GM19025 (cell line): ENCODE results near the gene ACIN1.
"Not testable (repeated sequence)": the region's sequence is repeated elsewhere in the genome, so short reads cannot be mapped to it uniquely, and the experiment has no call there.

Experiments used
- ATAC-seq: cut with Tn5 transposase; IDR thresholded peaks from one replicate; pipeline ENCODE4 v1.9.1; 2021; ENCODE audit warnings: mild to moderate bottlenecking, low read depth, moderate library complexity; ENCODE audit not compliant: unreplicated experiment

Gene ACIN1

GRCh38 chr14:23109769-23110168 is 14.8 kb upstream of the ACIN1 start:
- ATAC-seq, result no peak

- ATAC-seq, result not testable (repeated sequence)
Observed at GRCh38 chr14:23108169-23108568, 13.2 kb upstream of the ACIN1 start.

- ATAC-seq, result not testable (repeated sequence)
Observed at GRCh38 chr14:23107620-23108019, 12.7 kb upstream of the ACIN1 start.

DNA sequence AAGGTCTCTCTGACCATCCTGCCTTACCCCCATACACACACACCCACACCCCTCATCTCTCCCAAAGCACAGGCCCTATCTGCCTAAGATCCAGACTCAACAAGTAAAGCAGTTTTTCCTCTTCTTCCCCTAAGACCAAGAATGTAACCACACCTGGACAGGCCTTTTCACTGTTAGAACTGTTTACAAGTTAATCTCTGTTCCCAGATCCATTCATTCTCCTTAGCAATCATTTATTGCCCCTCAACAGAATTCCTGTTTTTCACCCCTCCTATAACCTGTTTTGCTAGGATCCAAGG is 11.8 kb upstream of the ACIN1 start:
- ATAC-seq, result no peak

- ATAC-seq, result no peak
Observed at GRCh38 chr14:23105348-23105824, 10.4 kb upstream of the ACIN1 start.

GRCh38 chr14:23104591-23105347 is 9.8 kb upstream of the ACIN1 start, which contains the start of gene CIROP:
Gene CIROP (minus strand): TSS chr14:23104989. CDS start chr14:23104920, 69 bp downstream.
- no peak for ATAC-seq

DNA sequence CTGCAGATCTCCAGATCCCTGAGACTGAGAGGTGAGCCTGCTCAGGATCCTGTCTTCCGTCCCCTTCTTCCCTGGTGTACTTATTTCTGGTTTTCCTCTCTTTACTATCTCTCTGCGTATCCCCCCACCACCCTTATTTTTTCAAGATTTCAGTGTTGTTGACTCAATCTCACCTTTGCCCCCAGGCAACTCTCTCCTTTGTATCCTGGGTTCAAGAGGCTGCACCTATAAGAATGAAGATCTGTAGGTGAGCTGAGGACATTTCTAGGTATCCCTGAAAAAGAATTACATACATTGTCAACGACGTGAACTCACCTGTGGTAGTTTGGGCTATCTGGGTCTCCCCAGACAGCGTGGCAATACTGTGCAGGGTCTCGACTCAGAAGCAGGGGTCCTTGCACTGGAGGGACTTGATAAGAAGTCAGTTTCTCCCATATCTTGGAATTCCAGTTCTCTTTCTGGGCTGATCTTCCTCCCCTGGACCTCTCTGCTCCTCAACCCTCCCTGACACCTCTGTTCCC is 9.2 kb upstream of the ACIN1 start:
- ATAC-seq, result no peak

- no peak for ATAC-seq
Observed at GRCh38 chr14:23103581-23103980, 8.6 kb upstream of the ACIN1 start.

- no peak for ATAC-seq
Observed at GRCh38 chr14:23102801-23103200, 7.9 kb upstream of the ACIN1 start.

DNA sequence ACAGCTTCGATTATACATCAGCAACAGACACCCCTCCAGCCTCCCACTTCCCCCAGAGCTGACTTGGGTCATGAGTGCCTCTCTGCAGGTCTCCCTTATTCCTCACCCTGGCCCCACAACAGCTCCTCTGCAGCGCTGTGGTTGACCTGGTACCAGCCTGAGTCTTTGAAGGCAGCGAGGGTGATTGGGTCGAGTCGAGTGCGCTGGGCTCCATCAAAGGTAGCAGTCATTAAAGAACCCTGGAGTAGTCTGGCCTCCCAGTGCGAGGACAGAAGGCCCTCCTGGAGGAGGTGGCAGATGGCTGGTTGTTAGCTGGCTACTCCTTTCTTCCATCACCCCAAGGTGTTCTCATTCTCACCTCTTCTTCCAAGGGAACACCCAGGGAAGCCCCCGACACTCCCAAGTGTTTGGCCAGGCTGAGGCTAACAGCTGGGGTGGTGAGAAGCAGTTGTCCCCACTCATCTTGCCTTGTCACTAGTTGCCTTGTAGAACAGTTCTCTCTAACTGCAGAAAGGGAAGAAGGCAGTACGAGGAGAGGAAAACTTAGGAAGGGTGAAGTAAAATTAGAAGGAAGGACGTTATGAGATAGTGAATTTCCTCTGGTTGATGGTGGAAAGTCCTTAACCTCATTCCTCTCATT is 7.2 kb upstream of the ACIN1 start:
- no peak for ATAC-seq

DNA sequence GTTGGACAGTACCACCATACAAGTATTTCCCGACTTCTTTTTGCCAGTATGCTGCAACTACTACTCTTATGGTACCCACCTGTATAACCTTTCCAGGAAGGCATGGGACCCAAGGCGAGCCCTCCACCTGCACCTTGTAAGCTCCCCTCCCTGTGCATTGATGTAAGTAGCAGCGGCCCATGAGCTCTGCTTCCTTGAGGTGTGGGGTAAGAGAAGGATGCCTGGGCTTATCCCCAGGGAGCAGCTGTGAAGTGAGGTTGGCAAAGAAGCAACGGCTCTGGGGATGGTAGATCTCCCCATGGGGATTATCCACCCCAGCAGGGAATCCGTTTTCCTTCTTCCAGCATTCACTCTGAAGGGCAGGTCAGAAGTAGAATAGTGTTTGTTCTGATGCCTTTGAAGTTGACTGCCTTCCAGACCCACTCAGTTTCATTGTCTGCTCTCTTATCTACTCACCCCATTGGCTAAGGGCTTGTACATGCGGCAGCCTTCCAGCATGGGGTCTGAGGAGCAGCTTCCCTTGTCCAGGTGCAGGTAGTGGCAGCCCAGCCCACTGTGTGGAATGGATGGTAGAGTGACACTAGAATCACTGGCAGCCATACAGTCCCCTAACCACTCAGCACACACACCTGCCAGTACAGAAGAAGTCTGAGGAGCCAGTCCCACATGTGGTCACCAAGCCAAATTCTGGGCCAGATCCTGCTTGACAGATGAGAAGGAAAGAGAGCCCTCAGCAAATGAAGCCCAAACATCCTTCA is 6.5 kb upstream of the ACIN1 start:
- ATAC-seq, result no peak

DNA sequence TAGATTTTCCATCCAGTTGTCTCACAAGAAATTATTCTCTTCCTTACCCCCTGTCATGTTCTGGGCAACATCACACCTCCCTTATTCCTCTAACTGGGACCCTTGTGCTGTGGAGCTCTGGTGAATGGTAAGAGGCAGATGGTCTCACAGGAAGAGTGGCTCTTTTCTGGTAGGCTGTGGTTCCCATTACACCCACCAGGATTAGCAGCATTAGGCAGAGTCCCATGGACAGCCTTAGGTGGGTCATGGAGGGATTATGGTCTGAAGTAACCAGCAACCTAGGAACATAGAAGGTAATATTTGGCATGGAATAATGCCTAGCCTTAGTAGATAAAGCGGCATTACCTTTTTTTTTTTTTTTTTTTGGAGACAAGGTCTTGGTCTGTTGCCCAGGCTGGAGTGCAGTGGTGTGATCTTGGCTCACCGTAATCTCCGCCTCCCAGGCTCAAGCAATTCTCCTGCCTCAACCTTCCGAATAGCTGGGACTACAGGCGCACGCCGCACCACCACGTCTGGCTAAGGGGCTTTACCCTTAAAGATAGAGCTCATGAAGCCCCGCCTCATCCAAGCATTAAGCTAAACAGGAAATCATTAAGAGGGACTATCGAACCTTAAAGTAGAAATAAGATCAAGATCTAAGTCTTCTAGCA is 4.4 kb upstream of the ACIN1 start:
- no peak for ATAC-seq

DNA sequence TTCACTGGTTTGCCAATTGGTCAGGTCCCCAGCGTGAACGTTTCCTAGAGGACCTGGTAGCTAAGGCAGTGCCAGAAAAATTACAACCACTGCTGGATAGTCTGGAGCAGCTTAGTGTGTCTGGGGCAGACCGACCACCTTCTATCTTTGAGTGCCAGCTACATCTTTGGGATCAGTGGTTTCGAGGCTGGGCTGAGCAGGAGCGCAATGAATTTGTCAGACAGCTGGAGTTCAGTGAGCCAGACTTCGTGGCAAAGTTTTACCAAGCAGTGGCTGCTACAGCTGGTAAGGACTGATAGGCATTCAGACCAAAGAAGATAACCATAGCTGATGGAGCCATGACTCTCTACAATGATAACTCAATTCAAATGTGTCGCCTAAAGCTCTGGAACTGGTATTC is 2.9 kb upstream of the ACIN1 start:
- no peak for ATAC-seq

GRCh38 chr14:23095196-23096108 is 516 bp upstream of the ACIN1 start, which contains the start of gene C14orf119:
Gene C14orf119 (plus strand): TSS chr14:23095505. CDS start chr14:23097659, 2,154 bp downstream.
- peak; percentile 90 for ATAC-seq

DNA sequence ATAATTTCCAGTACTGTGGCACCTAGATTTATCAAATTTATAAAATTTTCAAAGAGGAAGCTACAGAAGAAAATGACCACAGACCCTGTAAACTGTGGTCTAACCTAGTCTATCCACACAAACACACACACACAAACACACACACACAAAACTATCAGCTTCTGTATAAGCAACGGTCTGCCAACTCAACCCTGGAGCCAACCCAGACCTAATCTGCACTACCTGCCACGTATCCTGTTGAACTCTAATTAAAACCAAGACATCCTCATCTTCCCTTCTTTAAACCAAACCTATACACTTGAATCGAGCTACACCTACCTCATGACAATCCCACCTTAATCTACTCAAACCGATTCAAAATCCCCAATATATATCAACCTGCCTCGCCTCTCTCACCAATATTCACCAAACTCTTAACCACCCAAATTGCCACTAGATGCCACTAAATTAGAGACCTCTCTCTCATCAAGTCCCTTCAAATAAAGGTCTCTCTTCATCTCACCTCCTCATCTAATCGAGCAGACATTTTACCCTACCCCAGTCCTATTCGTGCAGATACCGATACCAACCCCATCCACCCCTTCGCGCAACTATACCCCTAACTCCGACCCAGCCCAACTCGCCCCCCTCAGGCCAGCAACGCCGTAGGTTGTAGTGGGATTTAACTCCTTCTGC is 808 bp downstream of the ACIN1 start:
- no peak for ATAC-seq

- ATAC-seq, result no peak
Observed at GRCh38 chr14:23093526-23093925, 1.4 kb downstream of the ACIN1 start.

DNA sequence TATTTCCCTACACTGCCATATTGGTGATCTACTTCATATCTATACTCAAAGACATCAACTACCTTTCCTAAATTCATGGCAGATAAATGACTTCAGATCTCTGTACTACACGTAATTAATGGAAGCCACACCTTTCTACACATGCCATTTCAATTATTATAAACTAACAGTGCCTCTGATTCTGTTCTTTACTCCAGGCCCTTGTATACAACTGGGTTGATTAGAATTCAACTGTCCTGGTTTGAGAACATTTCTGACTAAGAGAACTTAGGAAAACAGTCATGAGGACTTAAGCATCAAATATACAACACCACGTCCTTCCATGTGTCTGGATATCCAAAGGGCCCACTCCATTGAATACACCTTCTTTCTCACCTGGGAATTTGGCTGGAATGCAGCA is 1.8 kb downstream of the ACIN1 start:
- no peak for ATAC-seq

GRCh38 chr14:23091294-23092225 is 3.4 kb downstream of the ACIN1 start:
- ATAC-seq, result no peak
